GM23338 (cell line): Measurements from ENCODE around the gene ESRRA. TPM values are rescaled to one million over a fixed set of nuclear protein-coding genes. Genes with fewer than 3 reads are reported as not detected.

ENCODE experiments used
- ATAC-seq: fragments of 200-7000 bp; cut with Tn5 transposase; 3 replicates; pipeline ENCODE4 v1.9.1; 2020
- DNase-seq: peaks from one replicate; pipeline ENCODE4 v3.0.0-alpha.2; 2015; ENCODE audit warnings: low spot score
- H2AFZ ChIP-seq: fragments of 200-600 bp; sonication (generic); 2 replicates; pipeline ENCODE4 v1.8.0; 2016; ENCODE audit warnings: antibody characterized with exemption, mild to moderate bottlenecking, moderate library complexity
- H3F3A ChIP-seq: fragments of 200-600 bp; sonication (generic); replicated peaks from 2 replicates; pipeline ENCODE4 v1.8.0; 2017; ENCODE audit warnings: antibody characterized with exemption, mixed run types, low read depth
- H3K27ac ChIP-seq: fragments of 200-600 bp; sonication (generic); 2 replicates; pipeline ENCODE4 v1.6.1; 2016; ENCODE audit warnings: low read depth
- H3K27me3 ChIP-seq: fragments of 200-600 bp; sonication (generic); 2 replicates; pipeline ENCODE4 v1.8.0; 2016; ENCODE audit warnings: mild to moderate bottlenecking, mixed run types, moderate library complexity; ENCODE audit not compliant: insufficient read depth
- H3K36me3 ChIP-seq: fragments of 200-600 bp; sonication (generic); 2 replicates; pipeline ENCODE4 v1.8.0; 2016; ENCODE audit warnings: mild to moderate bottlenecking; ENCODE audit not compliant: insufficient read depth
- H3K4me1 ChIP-seq: fragments of 200-600 bp; sonication (generic); 2 replicates; pipeline ENCODE4 v1.8.0; 2016; ENCODE audit warnings: mild to moderate bottlenecking, moderate library complexity; ENCODE audit not compliant: insufficient read depth
- H3K4me2 ChIP-seq: fragments of 200-600 bp; sonication (generic); 2 replicates; pipeline ENCODE4 v1.7.1; 2017; ENCODE audit warnings: mixed run types
- H3K4me3 ChIP-seq: fragments of 200-600 bp; sonication (generic); 2 replicates; pipeline ENCODE4 v1.6.1; 2016; ENCODE audit warnings: mixed run types
- H3K79me2 ChIP-seq: fragments of 200-600 bp; sonication (generic); replicated peaks from 2 replicates; pipeline ENCODE4 v1.8.0; 2017; ENCODE audit warnings: mild to moderate bottlenecking; ENCODE audit not compliant: insufficient read depth
- H3K9me2 ChIP-seq: fragments of 200-600 bp; sonication (generic); 2 replicates; pipeline ENCODE4 v1.8.0; 2017; ENCODE audit not compliant: insufficient read depth
- H4K20me1 ChIP-seq: fragments of 200-600 bp; sonication (generic); replicated peaks from 2 replicates; pipeline ENCODE4 v1.8.0; 2017; ENCODE audit warnings: mild to moderate bottlenecking; ENCODE audit not compliant: insufficient read depth
- H3K27ac Mint-ChIP-seq: 2 replicates; pipeline ENCODE4 v1.8.0; 2020; ENCODE audit warnings: inconsistent platforms, mild to moderate bottlenecking, moderate library complexity, mixed read lengths
- H3K27me3 Mint-ChIP-seq: 3 replicates; pipeline ENCODE4 v1.8.0; 2022; ENCODE audit warnings: low read depth, mild to moderate bottlenecking, moderate library complexity, mixed read lengths, inconsistent platforms; ENCODE audit not compliant: insufficient read depth, poor library complexity
- H3K36me3 Mint-ChIP-seq: 3 replicates; pipeline ENCODE4 v1.8.0; 2021; ENCODE audit warnings: low read depth, mild to moderate bottlenecking, inconsistent platforms, moderate library complexity, mixed read lengths
- H3K4me1 Mint-ChIP-seq: 3 replicates; pipeline ENCODE4 v1.8.0; 2020; ENCODE audit warnings: mild to moderate bottlenecking, inconsistent platforms, mixed read lengths
- H3K4me3 Mint-ChIP-seq: 3 replicates; pipeline ENCODE4 v1.8.0; 2021; ENCODE audit warnings: moderate library complexity, mild to moderate bottlenecking, inconsistent platforms, mixed read lengths
- H3K9me3 Mint-ChIP-seq: 3 replicates; pipeline ENCODE4 v1.8.0; 2020; ENCODE audit warnings: moderate library complexity, mild to moderate bottlenecking, inconsistent platforms, mixed read lengths
- CREB1 ChIP-seq: fragments of 250-450 bp; sonication (Bioruptor Pico); IDR thresholded peaks from 2 replicates; pipeline ENCODE4 v1.5.0; 2020; ENCODE audit warnings: low read depth, mild to moderate bottlenecking, moderate library complexity
- EZH2 ChIP-seq: fragments of 200-600 bp; sonication (generic); IDR thresholded peaks from one replicate; pipeline ENCODE4 v1.8.0; 2017; ENCODE audit warnings: antibody characterized with exemption, mild to moderate bottlenecking, low read depth; ENCODE audit not compliant: unreplicated experiment
- JUNB ChIP-seq: IDR thresholded peaks from one replicate; pipeline ENCODE4 v1.6.1; 2016; ENCODE audit warnings: antibody characterized with exemption; ENCODE audit not compliant: unreplicated experiment
- NANOG ChIP-seq: IDR thresholded peaks from 2 replicates; pipeline ENCODE4 v1.6.1; 2016; ENCODE audit warnings: antibody characterized with exemption, borderline replicate concordance
- ZNF331 ChIP-seq: fragments of 250-450 bp; sonication (Bioruptor Pico); IDR thresholded peaks from 2 replicates; pipeline ENCODE4 v1.5.0; 2020; ENCODE audit warnings: low read depth, mild to moderate bottlenecking, moderate library complexity
- polyA plus RNA-seq: library from polyadenylated mRNA; unstranded; fragments of >200 nt; fragmentation: Nextera tagmentation; extraction: Ambion mirVana; gene quantifications from 2 replicates; pipeline ENCODE4 v1.2.1, GENCODE V29; 2016
- total RNA-seq: library from RNA; depleted of rRNA; stranded (reverse); fragments of >200 nt; shearing (Covaris generic); gene quantifications from 2 replicates; pipeline ENCODE4 v1.2.3, GENCODE V29; 2014
- TF ChIP-seq, protein P1 (sequence below): IDR thresholded peaks from one replicate; pipeline ENCODE4 v1.6.1; 2018; ENCODE audit warnings: antibody characterized with exemption; ENCODE audit not compliant: unreplicated experiment
- TF ChIP-seq, protein P2 (sequence below), 2 experiments: fragments of 200-600 bp in 1 of 2; sonication (generic) in 1 of 2; conservative IDR thresholded peaks; 2 replicates each; pipeline versions ENCODE4 v1.5.1 to v1.6.1; 2016 to 2017; ENCODE audit warnings: antibody characterized with exemption in 2 of 2, low read depth in 2 of 2, mild to moderate bottlenecking in 2 of 2, moderate library complexity in 1 of 2
- TF ChIP-seq, protein P3 (sequence below): fragments of 250-450 bp; sonication (Bioruptor Pico); IDR thresholded peaks from 2 replicates; pipeline ENCODE4 v1.5.0; 2020; ENCODE audit warnings: mild to moderate bottlenecking, moderate library complexity

The ESRRA gene
- total and polyA plus RNA-seq, 2 experiments from 2014 or later, result 13.7 to 55.1 TPM

DNA sequence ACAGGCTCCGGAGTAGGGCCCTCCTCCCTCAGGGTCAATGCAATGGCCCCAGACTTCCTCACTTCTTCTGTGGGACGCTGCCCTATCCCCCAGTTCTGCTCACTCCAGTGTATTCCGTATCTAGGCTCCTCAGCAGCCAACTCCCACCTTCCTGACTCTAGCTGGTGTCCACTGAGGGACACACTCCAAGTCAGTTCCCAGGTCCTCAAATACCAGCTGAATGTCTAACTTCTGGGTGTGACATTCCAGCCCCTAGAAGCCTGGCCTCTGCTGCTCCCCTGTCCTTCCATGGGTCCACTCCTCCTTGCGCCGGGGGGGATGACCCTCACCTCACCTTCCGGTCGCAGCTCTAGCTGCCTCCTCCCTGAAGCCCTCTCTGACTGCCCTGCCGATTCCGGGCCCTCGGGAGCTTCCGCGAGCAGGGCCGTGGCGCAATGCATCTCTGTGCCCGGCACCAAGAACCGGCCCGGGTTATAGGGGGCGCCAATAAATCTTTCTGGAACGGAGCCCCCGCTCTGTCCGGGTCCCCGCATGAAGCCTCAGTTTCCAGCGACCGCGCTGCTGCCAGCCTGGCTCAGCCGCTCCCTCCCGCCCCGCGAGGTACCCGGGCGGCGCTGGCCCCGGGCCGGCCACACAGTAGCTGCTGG, 36.3 kb upstream of the ESRRA start:
- Mint-ChIP-seq H3K27ac (peak overlapping the region; percentile 73), H3K4me3 (peak overlapping the region; percentile 94), H3K36me3 (peaks cover 31% of the 10 kb centered on the region), H3K9me3 (peaks cover 3% of the 10 kb centered on the region; the same call in 2 of the 3 replicates), H3K27me3 (peaks cover 23% of the 10 kb centered on the region), H3K4me1 (peaks cover 23% of the 10 kb centered on the region)
- DNase-seq (peak; percentile 53), ATAC-seq (peak; percentile 13)
- no peaks in the 10 kb centered on the region for H3K9me2 ChIP-seq
- peaks cover 31% of the 10 kb centered on the region for H3F3A ChIP-seq
- H3K4me1 ChIP-seq, result peaks cover 11% of the 10 kb centered on the region; the same call in 1 of the 2 replicates
- H3K4me2 ChIP-seq, result peak overlapping the region; percentile 94
- TF ChIP-seq, protein P1, sequence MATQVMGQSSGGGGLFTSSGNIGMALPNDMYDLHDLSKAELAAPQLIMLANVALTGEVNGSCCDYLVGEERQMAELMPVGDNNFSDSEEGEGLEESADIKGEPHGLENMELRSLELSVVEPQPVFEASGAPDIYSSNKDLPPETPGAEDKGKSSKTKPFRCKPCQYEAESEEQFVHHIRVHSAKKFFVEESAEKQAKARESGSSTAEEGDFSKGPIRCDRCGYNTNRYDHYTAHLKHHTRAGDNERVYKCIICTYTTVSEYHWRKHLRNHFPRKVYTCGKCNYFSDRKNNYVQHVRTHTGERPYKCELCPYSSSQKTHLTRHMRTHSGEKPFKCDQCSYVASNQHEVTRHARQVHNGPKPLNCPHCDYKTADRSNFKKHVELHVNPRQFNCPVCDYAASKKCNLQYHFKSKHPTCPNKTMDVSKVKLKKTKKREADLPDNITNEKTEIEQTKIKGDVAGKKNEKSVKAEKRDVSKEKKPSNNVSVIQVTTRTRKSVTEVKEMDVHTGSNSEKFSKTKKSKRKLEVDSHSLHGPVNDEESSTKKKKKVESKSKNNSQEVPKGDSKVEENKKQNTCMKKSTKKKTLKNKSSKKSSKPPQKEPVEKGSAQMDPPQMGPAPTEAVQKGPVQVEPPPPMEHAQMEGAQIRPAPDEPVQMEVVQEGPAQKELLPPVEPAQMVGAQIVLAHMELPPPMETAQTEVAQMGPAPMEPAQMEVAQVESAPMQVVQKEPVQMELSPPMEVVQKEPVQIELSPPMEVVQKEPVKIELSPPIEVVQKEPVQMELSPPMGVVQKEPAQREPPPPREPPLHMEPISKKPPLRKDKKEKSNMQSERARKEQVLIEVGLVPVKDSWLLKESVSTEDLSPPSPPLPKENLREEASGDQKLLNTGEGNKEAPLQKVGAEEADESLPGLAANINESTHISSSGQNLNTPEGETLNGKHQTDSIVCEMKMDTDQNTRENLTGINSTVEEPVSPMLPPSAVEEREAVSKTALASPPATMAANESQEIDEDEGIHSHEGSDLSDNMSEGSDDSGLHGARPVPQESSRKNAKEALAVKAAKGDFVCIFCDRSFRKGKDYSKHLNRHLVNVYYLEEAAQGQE, result no peak
- no peak for TF ChIP-seq JUNB
- TF ChIP-seq EZH2, result no peak
- TF ChIP-seq, protein P2, sequence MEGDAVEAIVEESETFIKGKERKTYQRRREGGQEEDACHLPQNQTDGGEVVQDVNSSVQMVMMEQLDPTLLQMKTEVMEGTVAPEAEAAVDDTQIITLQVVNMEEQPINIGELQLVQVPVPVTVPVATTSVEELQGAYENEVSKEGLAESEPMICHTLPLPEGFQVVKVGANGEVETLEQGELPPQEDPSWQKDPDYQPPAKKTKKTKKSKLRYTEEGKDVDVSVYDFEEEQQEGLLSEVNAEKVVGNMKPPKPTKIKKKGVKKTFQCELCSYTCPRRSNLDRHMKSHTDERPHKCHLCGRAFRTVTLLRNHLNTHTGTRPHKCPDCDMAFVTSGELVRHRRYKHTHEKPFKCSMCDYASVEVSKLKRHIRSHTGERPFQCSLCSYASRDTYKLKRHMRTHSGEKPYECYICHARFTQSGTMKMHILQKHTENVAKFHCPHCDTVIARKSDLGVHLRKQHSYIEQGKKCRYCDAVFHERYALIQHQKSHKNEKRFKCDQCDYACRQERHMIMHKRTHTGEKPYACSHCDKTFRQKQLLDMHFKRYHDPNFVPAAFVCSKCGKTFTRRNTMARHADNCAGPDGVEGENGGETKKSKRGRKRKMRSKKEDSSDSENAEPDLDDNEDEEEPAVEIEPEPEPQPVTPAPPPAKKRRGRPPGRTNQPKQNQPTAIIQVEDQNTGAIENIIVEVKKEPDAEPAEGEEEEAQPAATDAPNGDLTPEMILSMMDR (conservative IDR thresholded peaks at IDR 0.05; ENCODE audit: low read depth in 2 of 2), result 0 out of 4 replicates have a peak, but pooled peaks of 1 of the 2 experiments have one; percentile 6
- no peak for TF ChIP-seq CREB1 (CRISPR knock-in tag)
- TF ChIP-seq NANOG, result no peak
- H3K27me3 ChIP-seq, result no peaks in the 10 kb centered on the region
- no peaks in the 10 kb centered on the region for H3K36me3 ChIP-seq
- H3K79me2 ChIP-seq, result no peaks in the 10 kb centered on the region
- H3K27ac ChIP-seq, result peak overlapping the region; percentile 81
- no peaks in the 10 kb centered on the region for H4K20me1 ChIP-seq
- H3K4me3 ChIP-seq, result peak overlapping the region; percentile 73
- no peak overlapping the region for H2AFZ ChIP-seq

DNA sequence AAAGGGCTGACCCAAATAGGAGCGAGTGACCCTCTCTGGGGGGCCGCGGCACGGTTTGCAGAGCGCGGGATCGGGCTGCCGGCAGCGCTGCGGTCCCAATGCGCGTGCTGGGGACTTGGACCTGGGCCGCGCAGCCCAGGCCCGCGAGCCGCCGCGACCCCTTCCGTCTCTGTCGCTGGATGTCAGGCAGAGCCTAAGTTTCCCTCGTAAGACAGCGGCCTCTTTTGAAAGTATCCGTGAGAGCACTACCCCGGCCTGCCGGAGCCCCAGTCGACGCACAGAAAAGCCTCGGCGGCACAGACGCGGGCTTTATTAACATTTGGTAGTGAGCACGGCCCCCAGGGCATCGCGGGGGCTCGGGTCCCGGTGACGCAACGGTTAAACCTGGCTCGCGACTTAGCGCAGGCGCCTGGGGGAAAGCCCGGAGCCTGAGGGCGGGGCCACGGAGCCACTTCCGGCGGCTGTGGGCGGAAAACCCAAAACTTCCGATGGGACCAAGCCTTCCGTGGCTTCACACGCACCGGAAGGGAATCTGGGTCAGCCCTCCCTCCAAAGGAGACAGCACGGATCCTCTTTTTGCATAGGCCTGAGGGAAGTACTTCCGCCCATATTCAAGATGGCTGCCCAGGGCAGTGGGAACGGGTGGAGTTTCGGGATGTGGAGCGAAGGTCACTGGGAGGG, 35.6 kb upstream of the ESRRA start:
- no peaks in the 10 kb centered on the region for H3K79me2 ChIP-seq
- peak overlapping the region; percentile 95 for H3K27ac ChIP-seq
- H3K9me3 Mint-ChIP-seq, result peaks cover 3% of the 10 kb centered on the region; the same call in 2 of the 3 replicates
- no peaks in the 10 kb centered on the region for H4K20me1 ChIP-seq
- H3K27me3 Mint-ChIP-seq, result peaks cover 23% of the 10 kb centered on the region
- H3K4me3 Mint-ChIP-seq, result peak overlapping the region; percentile 94
- ATAC-seq (peak; percentile 81), DNase-seq (peak; percentile 100)
- H3K4me1 Mint-ChIP-seq, result peaks cover 24% of the 10 kb centered on the region
- peaks cover 11% of the 10 kb centered on the region; the same call in 1 of the 2 replicates for H3K4me1 ChIP-seq
- H2AFZ ChIP-seq, result no peak overlapping the region
- H3K36me3 ChIP-seq, result no peaks in the 10 kb centered on the region
- H3K4me2 ChIP-seq, result peak overlapping the region; percentile 97
- no peaks in the 10 kb centered on the region for H3K9me2 ChIP-seq
- peaks cover 29% of the 10 kb centered on the region for H3F3A ChIP-seq
- peaks cover 26% of the 10 kb centered on the region for H3K36me3 Mint-ChIP-seq
- H3K27ac Mint-ChIP-seq, result peak overlapping the region; percentile 99
- H3K4me3 ChIP-seq, result peak overlapping the region; percentile 80
- no peaks in the 10 kb centered on the region for H3K27me3 ChIP-seq
- peak; percentile 60; the same call in 1 of the 2 replicates for TF ChIP-seq CREB1 (CRISPR knock-in tag)
- TF ChIP-seq ZNF331 (CRISPR knock-in tag), result no peak
- TF ChIP-seq, protein P3, sequence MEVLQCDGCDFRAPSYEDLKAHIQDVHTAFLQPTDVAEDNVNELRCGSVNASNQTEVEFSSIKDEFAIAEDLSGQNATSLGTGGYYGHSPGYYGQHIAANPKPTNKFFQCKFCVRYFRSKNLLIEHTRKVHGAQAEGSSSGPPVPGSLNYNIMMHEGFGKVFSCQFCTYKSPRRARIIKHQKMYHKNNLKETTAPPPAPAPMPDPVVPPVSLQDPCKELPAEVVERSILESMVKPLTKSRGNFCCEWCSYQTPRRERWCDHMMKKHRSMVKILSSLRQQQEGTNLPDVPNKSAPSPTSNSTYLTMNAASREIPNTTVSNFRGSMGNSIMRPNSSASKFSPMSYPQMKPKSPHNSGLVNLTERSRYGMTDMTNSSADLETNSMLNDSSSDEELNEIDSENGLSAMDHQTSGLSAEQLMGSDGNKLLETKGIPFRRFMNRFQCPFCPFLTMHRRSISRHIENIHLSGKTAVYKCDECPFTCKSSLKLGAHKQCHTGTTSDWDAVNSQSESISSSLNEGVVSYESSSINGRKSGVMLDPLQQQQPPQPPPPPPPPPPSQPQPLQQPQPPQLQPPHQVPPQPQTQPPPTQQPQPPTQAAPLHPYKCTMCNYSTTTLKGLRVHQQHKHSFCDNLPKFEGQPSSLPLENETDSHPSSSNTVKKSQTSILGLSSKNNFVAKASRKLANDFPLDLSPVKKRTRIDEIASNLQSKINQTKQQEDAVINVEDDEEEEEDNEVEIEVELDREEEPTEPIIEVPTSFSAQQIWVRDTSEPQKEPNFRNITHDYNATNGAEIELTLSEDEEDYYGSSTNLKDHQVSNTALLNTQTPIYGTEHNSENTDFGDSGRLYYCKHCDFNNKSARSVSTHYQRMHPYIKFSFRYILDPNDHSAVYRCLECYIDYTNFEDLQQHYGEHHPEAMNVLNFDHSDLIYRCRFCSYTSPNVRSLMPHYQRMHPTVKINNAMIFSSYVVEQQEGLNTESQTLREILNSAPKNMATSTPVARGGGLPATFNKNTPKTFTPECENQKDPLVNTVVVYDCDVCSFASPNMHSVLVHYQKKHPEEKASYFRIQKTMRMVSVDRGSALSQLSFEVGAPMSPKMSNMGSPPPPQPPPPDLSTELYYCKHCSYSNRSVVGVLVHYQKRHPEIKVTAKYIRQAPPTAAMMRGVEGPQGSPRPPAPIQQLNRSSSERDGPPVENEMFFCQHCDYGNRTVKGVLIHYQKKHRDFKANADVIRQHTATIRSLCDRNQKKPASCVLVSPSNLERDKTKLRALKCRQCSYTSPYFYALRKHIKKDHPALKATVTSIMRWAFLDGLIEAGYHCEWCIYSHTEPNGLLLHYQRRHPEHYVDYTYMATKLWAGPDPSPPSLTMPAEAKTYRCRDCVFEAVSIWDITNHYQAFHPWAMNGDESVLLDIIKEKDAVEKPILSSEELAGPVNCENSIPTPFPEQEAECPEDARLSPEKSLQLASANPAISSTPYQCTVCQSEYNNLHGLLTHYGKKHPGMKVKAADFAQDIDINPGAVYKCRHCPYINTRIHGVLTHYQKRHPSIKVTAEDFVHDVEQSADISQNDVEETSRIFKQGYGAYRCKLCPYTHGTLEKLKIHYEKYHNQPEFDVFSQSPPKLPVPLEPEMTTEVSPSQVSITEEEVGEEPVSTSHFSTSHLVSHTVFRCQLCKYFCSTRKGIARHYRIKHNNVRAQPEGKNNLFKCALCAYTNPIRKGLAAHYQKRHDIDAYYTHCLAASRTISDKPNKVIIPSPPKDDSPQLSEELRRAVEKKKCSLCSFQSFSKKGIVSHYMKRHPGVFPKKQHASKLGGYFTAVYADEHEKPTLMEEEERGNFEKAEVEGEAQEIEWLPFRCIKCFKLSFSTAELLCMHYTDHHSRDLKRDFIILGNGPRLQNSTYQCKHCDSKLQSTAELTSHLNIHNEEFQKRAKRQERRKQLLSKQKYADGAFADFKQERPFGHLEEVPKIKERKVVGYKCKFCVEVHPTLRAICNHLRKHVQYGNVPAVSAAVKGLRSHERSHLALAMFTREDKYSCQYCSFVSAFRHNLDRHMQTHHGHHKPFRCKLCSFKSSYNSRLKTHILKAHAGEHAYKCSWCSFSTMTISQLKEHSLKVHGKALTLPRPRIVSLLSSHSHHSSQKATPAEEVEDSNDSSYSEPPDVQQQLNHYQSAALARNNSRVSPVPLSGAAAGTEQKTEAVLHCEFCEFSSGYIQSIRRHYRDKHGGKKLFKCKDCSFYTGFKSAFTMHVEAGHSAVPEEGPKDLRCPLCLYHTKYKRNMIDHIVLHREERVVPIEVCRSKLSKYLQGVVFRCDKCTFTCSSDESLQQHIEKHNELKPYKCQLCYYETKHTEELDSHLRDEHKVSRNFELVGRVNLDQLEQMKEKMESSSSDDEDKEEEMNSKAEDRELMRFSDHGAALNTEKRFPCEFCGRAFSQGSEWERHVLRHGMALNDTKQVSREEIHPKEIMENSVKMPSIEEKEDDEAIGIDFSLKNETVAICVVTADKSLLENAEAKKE (CRISPR knock-in tag), result no peak
